HepG2 (cell line): ENCODE measurements around the gene HAUS5. TPM values are rescaled to one million over a fixed set of nuclear protein-coding genes. Genes with fewer than 3 reads are reported as not detected.
A peak's percentile ranks its signal among the peaks of the same experiment; 100 is the strongest.

Source experiments
- ARID2 ChIP-seq: sonication (generic); formaldehyde crosslinking; IDR thresholded peaks from 2 replicates; pipeline ENCODE4 v1.8.1; 2022; ENCODE audit warnings: mild to moderate bottlenecking, missing genetic modification reagents, borderline replicate concordance
- ATRX ChIP-seq: sonication (generic); formaldehyde crosslinking; IDR thresholded peaks from 2 replicates; pipeline ENCODE4 v1.4.0; 2020; ENCODE audit warnings: missing genetic modification reagents, borderline replicate concordance
- BCL6 ChIP-seq: IDR thresholded peaks from 2 replicates; pipeline ENCODE4 v1.6.1; 2016; ENCODE audit warnings: missing genetic modification reagents, missing compliant biosample characterization
- CC2D1A ChIP-seq: sonication (generic); formaldehyde crosslinking; IDR thresholded peaks from 2 replicates; pipeline ENCODE4 v1.8.1; 2023; ENCODE audit warnings: mild to moderate bottlenecking, missing genetic modification reagents
- MTA3 ChIP-seq: sonication (generic); formaldehyde crosslinking; IDR thresholded peaks from 2 replicates; pipeline ENCODE4 v1.4.0; 2020; ENCODE audit warnings: missing genetic modification reagents
- MTF2 ChIP-seq: sonication (generic); formaldehyde crosslinking; IDR thresholded peaks from 2 replicates; pipeline ENCODE4 v1.5.0; 2020; ENCODE audit warnings: missing genetic modification reagents, borderline replicate concordance
- SMAD3 ChIP-seq: sonication (generic); formaldehyde crosslinking; IDR thresholded peaks from 2 replicates; pipeline ENCODE4 v1.4.0; 2020; ENCODE audit warnings: missing genetic modification reagents
- SRSF4 ChIP-seq: fragments of 200-400 bp; formaldehyde crosslinking; IDR thresholded peaks from one replicate; pipeline ENCODE4 v1.6.1; 2018; ENCODE audit warnings: mild to moderate bottlenecking, low read depth, low read length, moderate library complexity; ENCODE audit not compliant: poor library complexity, severe bottlenecking
- YEATS2 ChIP-seq: sonication (generic); formaldehyde crosslinking; IDR thresholded peaks from 2 replicates; pipeline ENCODE4 v1.4.0; 2020; ENCODE audit warnings: missing genetic modification reagents, borderline replicate concordance
- YEATS4 ChIP-seq: sonication (generic); formaldehyde crosslinking; IDR thresholded peaks from 2 replicates; pipeline ENCODE4 v1.4.0; 2020; ENCODE audit warnings: missing genetic modification reagents, borderline replicate concordance
- ZNF354B ChIP-seq: sonication (generic); formaldehyde crosslinking; IDR thresholded peaks from 2 replicates; pipeline ENCODE4 v1.8.0; 2022; ENCODE audit warnings: mild to moderate bottlenecking, missing genetic modification reagents
- ZNF615 ChIP-seq: sonication (generic); formaldehyde crosslinking; IDR thresholded peaks from 2 replicates; pipeline ENCODE4 v1.5.0; 2020; ENCODE audit warnings: mild to moderate bottlenecking, missing genetic modification reagents, borderline replicate concordance
- ZNF746 ChIP-seq: sonication (generic); formaldehyde crosslinking; IDR thresholded peaks from 2 replicates; pipeline ENCODE4 v1.8.0; 2022; ENCODE audit warnings: mild to moderate bottlenecking, missing genetic modification reagents
- polyA plus RNA-seq, 8 experiments: library from polyadenylated mRNA; depleted of rRNA in 3 of 8; stranded (reverse) in 7 of 8; unstranded in 1 of 8; fragments of >200 nt; fragmentation: Illumina TruSeq in 4 of 8; extraction: Trizol in 4 of 8; gene quantifications; 2 replicates each; pipeline versions ENCODE4 v1.2.1 to v1.2.3, GENCODE V29; 2011 to 2016; ENCODE audit warnings: low read depth in 4 of 8, missing spikeins in 1 of 8, mixed read lengths in 1 of 8; ENCODE audit not compliant: insufficient read depth in 1 of 8
- total RNA-seq, 5 experiments: library from RNA; depleted of rRNA; stranded (reverse); fragments of >200 nt; fragmentation: Illumina TruSeq; extraction: Trizol; gene quantifications; 2 replicates each; pipeline ENCODE4 v1.2.3, GENCODE V29; 2016; ENCODE audit warnings: low read depth in 1 of 5
- TF ChIP-seq, protein P1 (sequence below): sonication (generic); formaldehyde crosslinking; IDR thresholded peaks from 2 replicates; pipeline ENCODE4 v1.4.0; 2020; ENCODE audit warnings: missing genetic modification reagents, borderline replicate concordance
- TF ChIP-seq, protein P2 (sequence below): sonication (generic); formaldehyde crosslinking; conservative IDR thresholded peaks from 2 replicates; pipeline ENCODE4 v1.8.0; 2022; ENCODE audit warnings: low read depth, missing genetic modification reagents
- TF ChIP-seq, protein P3 (sequence below): sonication (generic); formaldehyde crosslinking; IDR thresholded peaks from 2 replicates; pipeline ENCODE4 v1.5.1; 2020; ENCODE audit warnings: mild to moderate bottlenecking, moderate library complexity, missing genetic modification reagents
- TF ChIP-seq, protein P4 (sequence below): sonication (generic); formaldehyde crosslinking; IDR thresholded peaks from 2 replicates; pipeline ENCODE4 v1.5.0; 2020; ENCODE audit warnings: missing genetic modification reagents, mild to moderate bottlenecking, borderline replicate concordance
- TF ChIP-seq, protein P5 (sequence below): IDR thresholded peaks from 2 replicates; pipeline ENCODE4 v1.6.1; 2012; ENCODE audit warnings: inconsistent platforms
- TF ChIP-seq, protein P6 (sequence below): sonication (generic); formaldehyde crosslinking; IDR thresholded peaks from 2 replicates; pipeline ENCODE4 v1.5.1; 2020; ENCODE audit warnings: missing genetic modification reagents, mild to moderate bottlenecking, borderline replicate concordance

HAUS5 gene
- total and polyA plus RNA-seq, 2 of the 13 experiments (the other 11 are each of a cell fraction or from before 2014, with no cell fraction given), result 10.3 to 17.7 TPM

DNA sequence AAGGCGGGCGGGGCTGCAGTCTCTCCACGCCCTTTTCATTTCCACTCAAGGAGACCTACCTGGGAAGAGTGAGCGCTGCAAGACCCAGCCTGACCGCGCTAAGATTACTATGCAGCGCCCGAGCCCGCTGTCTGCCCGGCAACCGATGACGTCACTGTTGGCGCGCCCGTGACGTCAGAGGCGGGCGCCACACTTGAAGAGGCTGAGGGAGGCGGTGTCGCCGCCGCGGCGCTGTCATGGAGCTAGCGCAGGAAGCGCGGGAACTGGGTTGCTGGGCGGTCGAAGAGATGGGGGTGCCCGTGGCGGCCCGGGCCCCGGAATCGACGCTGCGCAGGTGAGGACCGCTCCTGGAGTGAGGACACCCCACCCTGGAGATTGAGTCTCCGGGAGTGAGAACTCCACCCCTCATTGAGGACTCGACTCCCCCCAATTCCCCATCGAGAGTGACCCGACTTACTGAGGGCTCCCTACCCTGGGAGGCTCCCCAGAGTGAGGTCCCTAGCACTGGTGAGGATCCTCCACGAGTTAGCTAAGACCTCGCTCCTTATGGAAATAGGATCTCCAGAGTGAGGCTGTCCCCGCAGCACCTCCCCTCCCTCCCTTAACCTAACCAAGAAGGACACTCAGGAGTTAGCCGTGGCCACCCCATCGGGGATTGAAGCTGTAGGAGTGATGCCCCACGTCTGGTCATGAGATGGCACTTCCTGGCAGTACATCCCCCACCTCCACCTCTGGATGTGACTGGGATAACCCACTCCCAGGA is at the start of gene HAUS5 (continued):
- TF ChIP-seq, protein P1, sequence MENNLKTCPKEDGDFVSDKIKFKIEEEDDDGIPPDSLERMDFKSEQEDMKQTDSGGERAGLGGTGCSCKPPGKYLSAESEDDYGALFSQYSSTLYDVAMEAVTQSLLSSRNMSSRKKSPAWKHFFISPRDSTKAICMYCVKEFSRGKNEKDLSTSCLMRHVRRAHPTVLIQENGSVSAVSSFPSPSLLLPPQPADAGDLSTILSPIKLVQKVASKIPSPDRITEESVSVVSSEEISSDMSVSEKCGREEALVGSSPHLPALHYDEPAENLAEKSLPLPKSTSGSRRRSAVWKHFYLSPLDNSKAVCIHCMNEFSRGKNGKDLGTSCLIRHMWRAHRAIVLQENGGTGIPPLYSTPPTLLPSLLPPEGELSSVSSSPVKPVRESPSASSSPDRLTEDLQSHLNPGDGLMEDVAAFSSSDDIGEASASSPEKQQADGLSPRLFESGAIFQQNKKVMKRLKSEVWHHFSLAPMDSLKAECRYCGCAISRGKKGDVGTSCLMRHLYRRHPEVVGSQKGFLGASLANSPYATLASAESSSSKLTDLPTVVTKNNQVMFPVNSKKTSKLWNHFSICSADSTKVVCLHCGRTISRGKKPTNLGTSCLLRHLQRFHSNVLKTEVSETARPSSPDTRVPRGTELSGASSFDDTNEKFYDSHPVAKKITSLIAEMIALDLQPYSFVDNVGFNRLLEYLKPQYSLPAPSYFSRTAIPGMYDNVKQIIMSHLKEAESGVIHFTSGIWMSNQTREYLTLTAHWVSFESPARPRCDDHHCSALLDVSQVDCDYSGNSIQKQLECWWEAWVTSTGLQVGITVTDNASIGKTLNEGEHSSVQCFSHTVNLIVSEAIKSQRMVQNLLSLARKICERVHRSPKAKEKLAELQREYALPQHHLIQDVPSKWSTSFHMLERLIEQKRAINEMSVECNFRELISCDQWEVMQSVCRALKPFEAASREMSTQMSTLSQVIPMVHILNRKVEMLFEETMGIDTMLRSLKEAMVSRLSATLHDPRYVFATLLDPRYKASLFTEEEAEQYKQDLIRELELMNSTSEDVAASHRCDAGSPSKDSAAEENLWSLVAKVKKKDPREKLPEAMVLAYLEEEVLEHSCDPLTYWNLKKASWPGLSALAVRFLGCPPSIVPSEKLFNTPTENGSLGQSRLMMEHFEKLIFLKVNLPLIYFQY, result no peak
- TF ChIP-seq SRSF4 (no peak), YEATS4 (CRISPR knock-in tag) (peak; percentile 73), CC2D1A (no peak), MTF2 (peak; percentile 60; the same call in 1 of the 2 replicates), MTA3 (CRISPR knock-in tag) (no peak), ARID2 (CRISPR knock-in tag) (no peak), ZNF354B (CRISPR knock-in tag) (no peak), ZNF615 (CRISPR knock-in tag) (no peak), ZNF746 (CRISPR knock-in tag) (no peak), YEATS2 (CRISPR knock-in tag) (peak; percentile 94), BCL6 (peak; percentile 37; the same call in 1 of the 2 replicates), ATRX (CRISPR knock-in tag) (no peak), SMAD3 (CRISPR knock-in tag) (0 out of 2 replicates have a peak, but pooled peaks have one; percentile 30)
- TF ChIP-seq, protein P2, sequence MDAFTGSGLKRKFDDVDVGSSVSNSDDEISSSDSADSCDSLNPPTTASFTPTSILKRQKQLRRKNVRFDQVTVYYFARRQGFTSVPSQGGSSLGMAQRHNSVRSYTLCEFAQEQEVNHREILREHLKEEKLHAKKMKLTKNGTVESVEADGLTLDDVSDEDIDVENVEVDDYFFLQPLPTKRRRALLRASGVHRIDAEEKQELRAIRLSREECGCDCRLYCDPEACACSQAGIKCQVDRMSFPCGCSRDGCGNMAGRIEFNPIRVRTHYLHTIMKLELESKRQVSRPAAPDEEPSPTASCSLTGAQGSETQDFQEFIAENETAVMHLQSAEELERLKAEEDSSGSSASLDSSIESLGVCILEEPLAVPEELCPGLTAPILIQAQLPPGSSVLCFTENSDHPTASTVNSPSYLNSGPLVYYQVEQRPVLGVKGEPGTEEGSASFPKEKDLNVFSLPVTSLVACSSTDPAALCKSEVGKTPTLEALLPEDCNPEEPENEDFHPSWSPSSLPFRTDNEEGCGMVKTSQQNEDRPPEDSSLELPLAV (CRISPR knock-in tag), result no peak
- TF ChIP-seq, protein P3, sequence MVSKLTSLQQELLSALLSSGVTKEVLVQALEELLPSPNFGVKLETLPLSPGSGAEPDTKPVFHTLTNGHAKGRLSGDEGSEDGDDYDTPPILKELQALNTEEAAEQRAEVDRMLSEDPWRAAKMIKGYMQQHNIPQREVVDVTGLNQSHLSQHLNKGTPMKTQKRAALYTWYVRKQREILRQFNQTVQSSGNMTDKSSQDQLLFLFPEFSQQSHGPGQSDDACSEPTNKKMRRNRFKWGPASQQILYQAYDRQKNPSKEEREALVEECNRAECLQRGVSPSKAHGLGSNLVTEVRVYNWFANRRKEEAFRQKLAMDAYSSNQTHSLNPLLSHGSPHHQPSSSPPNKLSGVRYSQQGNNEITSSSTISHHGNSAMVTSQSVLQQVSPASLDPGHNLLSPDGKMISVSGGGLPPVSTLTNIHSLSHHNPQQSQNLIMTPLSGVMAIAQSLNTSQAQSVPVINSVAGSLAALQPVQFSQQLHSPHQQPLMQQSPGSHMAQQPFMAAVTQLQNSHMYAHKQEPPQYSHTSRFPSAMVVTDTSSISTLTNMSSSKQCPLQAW (CRISPR knock-in tag), result peak; percentile 90
- TF ChIP-seq, protein P4, sequence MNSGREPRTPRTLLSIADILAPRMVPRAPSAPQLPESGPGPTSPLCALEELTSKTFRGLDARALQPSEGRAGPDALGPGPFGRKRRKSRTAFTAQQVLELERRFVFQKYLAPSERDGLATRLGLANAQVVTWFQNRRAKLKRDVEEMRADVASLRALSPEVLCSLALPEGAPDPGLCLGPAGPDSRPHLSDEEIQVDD (CRISPR knock-in tag), result no peak
- TF ChIP-seq, protein P5, sequence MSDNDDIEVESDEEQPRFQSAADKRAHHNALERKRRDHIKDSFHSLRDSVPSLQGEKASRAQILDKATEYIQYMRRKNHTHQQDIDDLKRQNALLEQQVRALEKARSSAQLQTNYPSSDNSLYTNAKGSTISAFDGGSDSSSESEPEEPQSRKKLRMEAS, result peak; percentile 83
- TF ChIP-seq, protein P6, sequence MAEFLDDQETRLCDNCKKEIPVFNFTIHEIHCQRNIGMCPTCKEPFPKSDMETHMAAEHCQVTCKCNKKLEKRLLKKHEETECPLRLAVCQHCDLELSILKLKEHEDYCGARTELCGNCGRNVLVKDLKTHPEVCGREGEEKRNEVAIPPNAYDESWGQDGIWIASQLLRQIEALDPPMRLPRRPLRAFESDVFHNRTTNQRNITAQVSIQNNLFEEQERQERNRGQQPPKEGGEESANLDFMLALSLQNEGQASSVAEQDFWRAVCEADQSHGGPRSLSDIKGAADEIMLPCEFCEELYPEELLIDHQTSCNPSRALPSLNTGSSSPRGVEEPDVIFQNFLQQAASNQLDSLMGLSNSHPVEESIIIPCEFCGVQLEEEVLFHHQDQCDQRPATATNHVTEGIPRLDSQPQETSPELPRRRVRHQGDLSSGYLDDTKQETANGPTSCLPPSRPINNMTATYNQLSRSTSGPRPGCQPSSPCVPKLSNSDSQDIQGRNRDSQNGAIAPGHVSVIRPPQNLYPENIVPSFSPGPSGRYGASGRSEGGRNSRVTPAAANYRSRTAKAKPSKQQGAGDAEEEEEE (CRISPR knock-in tag), result no peak
